ENCODE results near the gene KLHL26.

The KLHL26 gene

GRCh38 chr19:18603958-18604819 is 32.6 kb upstream of the KLHL26 start:
- H3K4me3 ChIP-seq (ENCODE audit: low read depth, low read length) = no peak overlapping the region
- TF ChIP-seq CTCF (IDR thresholded peaks at IDR 0.05; ENCODE audit: low read depth, low read length, missing control alignments) = no peak
- DNase-seq (ENCODE audit: low read depth) = no peak

GRCh38 chr19:18604820-18605159 is 32.0 kb upstream of the KLHL26 start:
- no peak for DNase-seq (ENCODE audit: low read depth)
- no peak for TF ChIP-seq CTCF (IDR thresholded peaks at IDR 0.05; ENCODE audit: low read depth, low read length, missing control alignments)
- no peak overlapping the region for H3K4me3 ChIP-seq (ENCODE audit: low read depth, low read length)

GRCh38 chr19:18605196-18605545 is 31.7 kb upstream of the KLHL26 start:
- H3K4me3 ChIP-seq (ENCODE audit: low read depth, low read length) = no peak overlapping the region
- no peak for DNase-seq (ENCODE audit: low read depth)
- TF ChIP-seq CTCF (IDR thresholded peaks at IDR 0.05; ENCODE audit: low read depth, low read length, missing control alignments) = no peak

GRCh38 chr19:18605546-18606280 is 31.1 kb upstream of the KLHL26 start:
- no peak for DNase-seq (ENCODE audit: low read depth)
- no peak for TF ChIP-seq CTCF (IDR thresholded peaks at IDR 0.05; ENCODE audit: low read depth, low read length, missing control alignments)
- no peak overlapping the region for H3K4me3 ChIP-seq (ENCODE audit: low read depth, low read length)

- no peak for TF ChIP-seq CTCF (IDR thresholded peaks at IDR 0.05; ENCODE audit: low read depth, low read length, missing control alignments)
- DNase-seq (ENCODE audit: low read depth) = no peak
- H3K4me3 ChIP-seq (ENCODE audit: low read depth, low read length) = no peak within 1 kb of the TSS
Observed at GRCh38 chr19:18606281-18607225, 30.3 kb upstream of the KLHL26 start, which contains the start of gene CRLF1. TSS of gene CRLF1 (minus strand) at chr19:18606799. CDS start at chr19:18606656, 143 bp downstream.

- DNase-seq (ENCODE audit: low read depth) = no peak
- H3K4me3 ChIP-seq (ENCODE audit: low read depth, low read length) = no peak overlapping the region
- TF ChIP-seq CTCF (IDR thresholded peaks at IDR 0.05; ENCODE audit: low read depth, low read length, missing control alignments) = no peak
Observed at GRCh38 chr19:18607226-18608101, 29.4 kb upstream of the KLHL26 start.

Data from GM12864 (cell line).